Natural killer cell (primary cell): ENCODE measurements around the gene ZCCHC14. TPM values are rescaled to one million over a fixed set of nuclear protein-coding genes. Genes with fewer than 3 reads are reported as not detected.
"Not testable (repeated sequence)": the region's sequence is repeated elsewhere in the genome, so short reads cannot be mapped to it uniquely, and the experiment has no call there.

Experiments used
- ATAC-seq, 3 donors: fragments of 150-1000 bp in 2 of 3; fragments of 200-7000 bp in 1 of 3; cut with Tn5 transposase; 1 replicate in 1 of 3; 2 replicates in 2 of 3; pipeline ENCODE4 v1.10.0; 2021; ENCODE audit warnings: mild to moderate bottlenecking in 2 of 3, moderate library complexity in 2 of 3
- DNase-seq, 2 donors: peaks; one replicate each; pipeline versions ENCODE4 v3.0.0 to v3.0.0-alpha.2; 2013 to 2021; ENCODE audit warnings: mixed read lengths in 1 of 2
- H3K27ac ChIP-seq: one replicate; pipeline ENCODE4 v1.5.1; 2013; ENCODE audit warnings: mild to moderate bottlenecking, low read length
- H3K27me3 ChIP-seq: one replicate; pipeline ENCODE4 v1.6.1; 2013; ENCODE audit warnings: low read length; ENCODE audit not compliant: control insufficient read depth, insufficient read depth
- H3K36me3 ChIP-seq: one replicate; pipeline ENCODE4 v1.6.1; 2013; ENCODE audit warnings: low read length; ENCODE audit not compliant: control insufficient read depth, insufficient read depth
- H3K4me1 ChIP-seq: one replicate; pipeline ENCODE4 v1.6.1; 2013; ENCODE audit warnings: low read length; ENCODE audit not compliant: control insufficient read depth, insufficient read depth
- H3K4me3 ChIP-seq: one replicate; pipeline ENCODE4 v1.5.1; 2013; ENCODE audit warnings: low read length
- H3K9me3 ChIP-seq: one replicate; pipeline ENCODE4 v1.6.1; 2013; ENCODE audit warnings: low read length; ENCODE audit not compliant: control insufficient read depth, insufficient read depth
- H3K27ac Mint-ChIP-seq, 2 donors: one replicate each; pipeline ENCODE4 v1.8.0; 2022; ENCODE audit warnings: mild to moderate bottlenecking in 2 of 2, mixed read lengths in 2 of 2, moderate library complexity in 1 of 2
- H3K27me3 Mint-ChIP-seq, 2 donors: one replicate each; pipeline ENCODE4 v1.8.0; 2022; ENCODE audit warnings: low read depth in 2 of 2, mixed read lengths in 2 of 2
- H3K36me3 Mint-ChIP-seq: one replicate; pipeline ENCODE4 v1.8.0; 2022; ENCODE audit warnings: mixed read lengths
- H3K4me1 Mint-ChIP-seq, 2 donors: one replicate each; pipeline ENCODE4 v1.8.0; 2022; ENCODE audit warnings: mixed read lengths in 2 of 2
- H3K4me3 Mint-ChIP-seq: one replicate; pipeline ENCODE4 v1.8.0; 2022; ENCODE audit warnings: mild to moderate bottlenecking, moderate library complexity, mixed read lengths
- H3K9me3 Mint-ChIP-seq, 2 donors: one replicate each; pipeline ENCODE4 v1.8.0; 2022; ENCODE audit warnings: mixed read lengths in 2 of 2
- WGBS: methylation state at CpG from one replicate; pipeline ENCODE4 v1.1.7; 2013; ENCODE audit warnings: missing lambda C conversion rate; ENCODE audit not compliant: insufficient coverage; 5-methylcytosine and 5-hydroxymethylcytosine counted together
- intact Hi-C: fragments of 100-400 bp; cut with micrococcal nuclease; formaldehyde crosslinking; loops from one replicate; pipeline ENCODE4 v1.14.2; 2022
- total RNA-seq, 4 donors: library from RNA; stranded (reverse); fragments of 120-200 nt in 1 of 4; gene quantifications; one replicate each; pipeline versions ENCODE4 v1.2.3 to v1.2.4, GENCODE V29; 2013 to 2022
- TF ChIP-seq, protein P1 (sequence below): fragments of 200-600 bp; IDR thresholded peaks from one replicate; pipeline ENCODE4 v1.8.0; 2022; ENCODE audit warnings: antibody characterized with exemption

The ZCCHC14 gene
- total RNA-seq, 3 donors from 2014 or later (not counting 1 experiment from before 2014, with no cell fraction given) = 12.2 to 20.9 (median 19.2) TPM

DNA sequence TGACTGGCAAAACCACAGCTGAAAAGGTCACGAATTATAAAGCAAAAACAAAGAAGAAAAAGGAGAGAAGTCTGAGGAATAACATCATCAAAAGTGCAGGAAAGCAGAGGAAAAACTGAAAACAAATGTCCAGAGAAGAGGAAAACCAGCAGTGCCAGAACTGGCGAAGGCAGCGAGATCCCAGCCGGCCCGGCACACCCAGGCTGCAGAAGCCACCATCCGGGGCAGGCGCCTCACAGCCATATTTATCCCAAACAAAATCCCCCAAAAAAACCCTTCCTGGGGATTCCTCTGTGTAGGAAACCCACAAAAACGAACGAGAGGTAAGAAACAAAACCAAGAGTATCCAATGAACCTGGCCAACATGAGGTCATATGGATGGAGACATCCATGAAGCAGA is 10.6 kb downstream of the ZCCHC14 start:
- 91% methylated on average over 9 of the region's 9 CpGs for WGBS
- H3K27me3 Mint-ChIP-seq = no peaks in the 10 kb centered on the region
- TF ChIP-seq, protein P1, sequence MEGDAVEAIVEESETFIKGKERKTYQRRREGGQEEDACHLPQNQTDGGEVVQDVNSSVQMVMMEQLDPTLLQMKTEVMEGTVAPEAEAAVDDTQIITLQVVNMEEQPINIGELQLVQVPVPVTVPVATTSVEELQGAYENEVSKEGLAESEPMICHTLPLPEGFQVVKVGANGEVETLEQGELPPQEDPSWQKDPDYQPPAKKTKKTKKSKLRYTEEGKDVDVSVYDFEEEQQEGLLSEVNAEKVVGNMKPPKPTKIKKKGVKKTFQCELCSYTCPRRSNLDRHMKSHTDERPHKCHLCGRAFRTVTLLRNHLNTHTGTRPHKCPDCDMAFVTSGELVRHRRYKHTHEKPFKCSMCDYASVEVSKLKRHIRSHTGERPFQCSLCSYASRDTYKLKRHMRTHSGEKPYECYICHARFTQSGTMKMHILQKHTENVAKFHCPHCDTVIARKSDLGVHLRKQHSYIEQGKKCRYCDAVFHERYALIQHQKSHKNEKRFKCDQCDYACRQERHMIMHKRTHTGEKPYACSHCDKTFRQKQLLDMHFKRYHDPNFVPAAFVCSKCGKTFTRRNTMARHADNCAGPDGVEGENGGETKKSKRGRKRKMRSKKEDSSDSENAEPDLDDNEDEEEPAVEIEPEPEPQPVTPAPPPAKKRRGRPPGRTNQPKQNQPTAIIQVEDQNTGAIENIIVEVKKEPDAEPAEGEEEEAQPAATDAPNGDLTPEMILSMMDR = no peak

DNA sequence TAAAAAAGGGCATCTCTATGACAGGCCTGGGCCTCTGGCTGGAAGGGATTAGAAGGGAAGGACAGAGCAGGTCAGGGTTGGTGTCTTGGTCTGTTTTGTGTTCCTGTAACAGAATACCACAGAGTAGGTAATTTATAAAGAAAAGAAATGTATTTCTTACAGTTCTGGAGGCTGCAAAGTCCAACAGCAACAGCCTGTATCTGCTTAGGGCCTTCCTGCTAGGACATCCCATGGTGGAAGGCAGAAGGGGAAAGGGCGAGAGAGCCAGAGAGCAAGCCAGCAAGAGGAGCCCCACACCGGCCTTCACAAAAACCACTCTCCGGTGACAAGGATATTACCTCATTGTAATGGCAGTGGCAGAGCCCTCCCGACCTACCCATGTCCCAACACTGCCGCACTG is 11.1 kb downstream of the ZCCHC14 start:
- peak overlapping the region in 1 of 2 donors; percentile 34 for H3K27ac Mint-ChIP-seq

More for the DNA sequence above, 10.6 kb downstream of the ZCCHC14 start:
- intact Hi-C loops = no loop called here
- Mint-ChIP-seq H3K4me1 (peaks cover 54 to 68% of the 10 kb centered on the region in 2 donors), H3K36me3 (no peaks in the 10 kb centered on the region), H3K9me3 (no peaks in the 10 kb centered on the region), H3K27ac (peak overlapping the region in 1 of 2 donors; percentile 34), H3K4me3 (no peak overlapping the region)
- DNase-seq = no peak
- Histone ChIP-seq H3K27ac (no peak overlapping the region), H3K36me3 (no peaks in the 10 kb centered on the region), H3K4me1 (peaks cover 16% of the 10 kb centered on the region), H3K4me3 (no peak overlapping the region), H3K9me3 (no peaks in the 10 kb centered on the region), H3K27me3 (no peaks in the 10 kb centered on the region)
- no peak for ATAC-seq

DNA sequence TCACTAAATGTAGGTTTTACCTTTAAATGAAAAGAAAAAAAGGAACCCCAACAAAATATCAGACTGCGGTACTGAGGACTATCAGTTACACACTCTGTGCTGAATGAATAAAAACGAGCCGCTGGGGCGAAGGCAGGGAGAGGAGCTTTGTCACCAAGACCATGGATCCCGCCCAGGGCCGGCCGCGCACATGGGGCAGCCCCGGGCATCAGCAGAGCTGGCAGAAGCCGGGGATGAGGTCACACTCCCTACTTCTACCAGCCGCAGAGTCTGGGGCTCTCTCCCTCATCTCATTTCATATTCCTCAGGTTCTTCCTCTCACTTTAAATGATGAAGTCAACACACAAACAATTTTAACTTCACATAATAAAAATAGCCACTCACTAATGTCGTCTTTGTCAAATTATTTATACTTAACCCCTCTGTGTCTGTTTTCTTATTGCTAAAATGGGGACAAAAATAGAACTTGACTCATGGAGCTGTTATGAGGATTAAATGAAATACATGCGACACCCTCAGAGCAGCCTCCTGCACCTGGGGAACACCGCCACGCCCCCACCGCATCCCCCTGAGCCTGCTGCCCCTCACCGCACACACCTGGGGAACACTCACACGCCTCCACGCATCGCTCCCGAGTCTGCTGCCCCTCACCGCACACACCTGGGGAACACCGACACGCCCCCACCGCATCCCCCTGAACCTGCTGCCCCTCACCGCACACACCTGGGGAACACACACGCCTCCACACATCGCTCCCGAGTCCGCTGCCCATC is 15.4 kb downstream of the ZCCHC14 start:
- H3K36me3 Mint-ChIP-seq, H3K9me3 Mint-ChIP-seq, H3K4me1 ChIP-seq, H3K36me3 ChIP-seq, H3K27me3 ChIP-seq, H3K27me3 Mint-ChIP-seq, intact Hi-C loops, H3K9me3 ChIP-seq, H3K4me3 ChIP-seq, DNase-seq, H3K27ac Mint-ChIP-seq, H3K27ac ChIP-seq, ATAC-seq, H3K4me3 Mint-ChIP-seq: not testable (repeated sequence)
- peaks cover 30 to 50% of the 10 kb centered on the region in 2 donors for H3K4me1 Mint-ChIP-seq
- WGBS = 88% methylated on average over 28 of the region's 30 CpGs

More for the DNA sequence above, 11.1 kb downstream of the ZCCHC14 start:
- H3K9me3 ChIP-seq, H3K27me3 Mint-ChIP-seq, intact Hi-C loops, H3K4me3 ChIP-seq, DNase-seq, H3K27me3 ChIP-seq, H3K27ac ChIP-seq, ATAC-seq, H3K36me3 Mint-ChIP-seq, H3K4me3 Mint-ChIP-seq, H3K9me3 Mint-ChIP-seq, H3K36me3 ChIP-seq: not testable (repeated sequence)
- peaks cover 48 to 62% of the 10 kb centered on the region in 2 donors for H3K4me1 Mint-ChIP-seq
- WGBS = 84% methylated on average over 5 of the region's 5 CpGs
- H3K4me1 ChIP-seq = peaks cover 16% of the 10 kb centered on the region

DNA sequence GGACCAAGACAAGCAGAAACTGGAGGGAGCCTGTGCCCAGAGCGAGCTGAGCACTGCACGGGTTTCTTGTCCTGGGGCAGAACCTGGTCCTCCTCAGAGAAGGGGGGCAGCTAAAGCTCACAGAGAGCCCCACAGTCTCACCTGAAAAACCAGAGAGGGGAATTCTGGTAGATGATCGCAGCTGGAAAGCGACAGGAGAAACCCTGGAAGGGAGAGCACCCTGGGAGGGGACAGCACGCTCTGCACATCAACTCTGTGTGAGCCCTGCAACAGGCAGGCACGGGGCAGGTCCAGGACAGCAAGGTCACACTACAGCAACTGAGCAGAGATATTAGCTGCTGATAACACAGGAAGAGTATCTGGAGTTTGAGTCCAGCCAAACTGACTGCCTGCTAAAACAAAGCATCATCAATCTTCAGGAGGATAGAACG is 18.2 kb downstream of the ZCCHC14 start:
- H3K27me3 Mint-ChIP-seq = no peaks in the 10 kb centered on the region
- ATAC-seq = no peak

More for the DNA sequence above, 18.2 kb downstream of the ZCCHC14 start:
- H3K27ac Mint-ChIP-seq = no peak overlapping the region
- 94% methylated on average over 7 of the region's 7 CpGs for WGBS
- no peaks in the 10 kb centered on the region for H3K9me3 ChIP-seq
- DNase-seq = no peak
- no peaks in the 10 kb centered on the region for H3K4me1 ChIP-seq
- H3K27ac ChIP-seq = no peak overlapping the region
- H3K4me1 Mint-ChIP-seq = peaks cover 28 to 42% of the 10 kb centered on the region in 2 donors
- no peaks in the 10 kb centered on the region for H3K36me3 Mint-ChIP-seq
- H3K4me3 Mint-ChIP-seq = no peak overlapping the region
- intact Hi-C loops = no loop called here
- TF ChIP-seq, protein P1 = no peak
- no peaks in the 10 kb centered on the region for H3K36me3 ChIP-seq
- H3K9me3 Mint-ChIP-seq = no peaks in the 10 kb centered on the region
- H3K27me3 ChIP-seq = no peaks in the 10 kb centered on the region
- no peak overlapping the region for H3K4me3 ChIP-seq
